ENCODE measurements around the gene CCNQ. TPM values are rescaled to one million over a fixed set of nuclear protein-coding genes. Genes with fewer than 3 reads are reported as not detected.

Gene CCNQ
- total RNA-seq = 25.4 and 28.5 TPM in 2 replicates

- intact Hi-C loops (cut with micrococcal nuclease) = loop anchor here (1.0 to 5.0 kb wide), 4 partner anchors 15 to 266 kb away; partner anchors contain the start of genes ABCD1, BCAP31, HAUS7 and ZNF275
Measured at GRCh38 chrX:153598541-153599191, at the start of gene CCNQ. Gene CCNQ, minus strand, starts transcription at chrX:153599139. Its CDS starts 66 bp downstream, at chrX:153599073.

GRCh38 chrX:153647461-153648357 is 48.8 kb upstream of the CCNQ start:
- intact Hi-C loops (cut with micrococcal nuclease) = no loop called here

- intact Hi-C loops (cut with micrococcal nuclease) = no loop called here
Measured at GRCh38 chrX:153646620-153647373, 47.9 kb upstream of the CCNQ start, which contains the start of gene DUSP9. Gene DUSP9, plus strand, starts transcription at chrX:153647203. Its CDS starts 751 bp downstream, at chrX:153647954.

- intact Hi-C loops (cut with micrococcal nuclease) = no loop called here
Measured at GRCh38 chrX:153645921-153646488, 47.1 kb upstream of the CCNQ start.

- intact Hi-C loops (cut with micrococcal nuclease) = no loop called here
Measured at GRCh38 chrX:153645151-153645550, 46.2 kb upstream of the CCNQ start.

GRCh38 chrX:153644356-153645125 is 45.6 kb upstream of the CCNQ start:
- intact Hi-C loops (cut with micrococcal nuclease) = no loop called here

GRCh38 chrX:153643431-153644351 is 44.8 kb upstream of the CCNQ start:
- intact Hi-C loops (cut with micrococcal nuclease) = no loop called here

GRCh38 chrX:153642655-153643430 is 43.9 kb upstream of the CCNQ start:
- intact Hi-C loops (cut with micrococcal nuclease) = no loop called here

GRCh38 chrX:153642051-153642654 is 43.2 kb upstream of the CCNQ start:
- intact Hi-C loops (cut with micrococcal nuclease) = no loop called here

GRCh38 chrX:153641627-153642026 is 42.7 kb upstream of the CCNQ start:
- intact Hi-C loops (cut with micrococcal nuclease) = no loop called here

- intact Hi-C loops (cut with micrococcal nuclease) = no loop called here
Measured at GRCh38 chrX:153640736-153641575, 42.0 kb upstream of the CCNQ start.

- intact Hi-C loops (cut with micrococcal nuclease) = no loop called here
Measured at GRCh38 chrX:153640045-153640686, 41.2 kb upstream of the CCNQ start.

- intact Hi-C loops (cut with micrococcal nuclease) = no loop called here
Measured at GRCh38 chrX:153639177-153640044, 40.5 kb upstream of the CCNQ start.

- intact Hi-C loops (cut with micrococcal nuclease) = no loop called here
Measured at GRCh38 chrX:153638436-153639176, 39.7 kb upstream of the CCNQ start.

GRCh38 chrX:153638041-153638371 is 39.1 kb upstream of the CCNQ start:
- intact Hi-C loops (cut with micrococcal nuclease) = no loop called here
